Ascending aorta (tissue), 2 donors: ENCODE measurements around the gene CCDC57. TPM values are rescaled to one million over a fixed set of nuclear protein-coding genes. Genes with fewer than 3 reads are reported as not detected.

Experiments used
- DNase-seq, 2 donors: peaks; one replicate each; pipeline ENCODE4 v3.0.0-alpha.2; 2019; ENCODE audit warnings: low spot score in 2 of 2
- H3K27ac ChIP-seq, 2 donors: fragments of 200-600 bp; sonication (generic); one replicate each; pipeline ENCODE4 v1.5.1; 2016 to 2017; ENCODE audit warnings: mild to moderate bottlenecking in 1 of 2
- H3K27me3 ChIP-seq: fragments of 200-600 bp; sonication (generic); one replicate; pipeline ENCODE4 v1.5.1; 2017
- H3K36me3 ChIP-seq, 2 donors: fragments of 200-600 bp; sonication (generic); one replicate each; pipeline ENCODE4 v1.5.1; 2016
- H3K4me1 ChIP-seq, 2 donors: fragments of 200-600 bp; sonication (generic); one replicate each; pipeline ENCODE4 v1.5.1; 2016 to 2017; ENCODE audit warnings: mild to moderate bottlenecking in 1 of 2
- H3K4me3 ChIP-seq, 2 donors: fragments of 200-600 bp; sonication (generic); one replicate each; pipeline ENCODE4 v1.5.1; 2016 to 2017; ENCODE audit warnings: mild to moderate bottlenecking in 1 of 2
- H3K9me3 ChIP-seq, 2 donors: fragments of 200-600 bp; sonication (generic); one replicate each; pipeline ENCODE4 v1.5.1; 2016
- intact Hi-C: fragments of 100-400 bp; cut with DNase I; formaldehyde crosslinking; loops from one replicate; pipeline ENCODE4 v1.15.1; 2023
- total RNA-seq: library from RNA; depleted of rRNA; stranded (reverse); fragments of >200 nt; gene quantifications from one replicate; pipeline ENCODE4 v1.1.0, GENCODE V29; 2016
- TF ChIP-seq, protein P1 (sequence below), 3 experiments: fragments of 200-600 bp in 2 of 3; fragments of 450-650 bp in 1 of 3; sonication (generic) in 2 of 3; IDR thresholded peaks; one replicate each; pipeline ENCODE4 v1.5.1; 2016 to 2019; ENCODE audit warnings: antibody characterized with exemption in 3 of 3, mild to moderate bottlenecking in 1 of 3, moderate library complexity in 1 of 3

CCDC57 gene
- total RNA-seq, 1 donor from 2014 or later = 12.8 TPM

DNA sequence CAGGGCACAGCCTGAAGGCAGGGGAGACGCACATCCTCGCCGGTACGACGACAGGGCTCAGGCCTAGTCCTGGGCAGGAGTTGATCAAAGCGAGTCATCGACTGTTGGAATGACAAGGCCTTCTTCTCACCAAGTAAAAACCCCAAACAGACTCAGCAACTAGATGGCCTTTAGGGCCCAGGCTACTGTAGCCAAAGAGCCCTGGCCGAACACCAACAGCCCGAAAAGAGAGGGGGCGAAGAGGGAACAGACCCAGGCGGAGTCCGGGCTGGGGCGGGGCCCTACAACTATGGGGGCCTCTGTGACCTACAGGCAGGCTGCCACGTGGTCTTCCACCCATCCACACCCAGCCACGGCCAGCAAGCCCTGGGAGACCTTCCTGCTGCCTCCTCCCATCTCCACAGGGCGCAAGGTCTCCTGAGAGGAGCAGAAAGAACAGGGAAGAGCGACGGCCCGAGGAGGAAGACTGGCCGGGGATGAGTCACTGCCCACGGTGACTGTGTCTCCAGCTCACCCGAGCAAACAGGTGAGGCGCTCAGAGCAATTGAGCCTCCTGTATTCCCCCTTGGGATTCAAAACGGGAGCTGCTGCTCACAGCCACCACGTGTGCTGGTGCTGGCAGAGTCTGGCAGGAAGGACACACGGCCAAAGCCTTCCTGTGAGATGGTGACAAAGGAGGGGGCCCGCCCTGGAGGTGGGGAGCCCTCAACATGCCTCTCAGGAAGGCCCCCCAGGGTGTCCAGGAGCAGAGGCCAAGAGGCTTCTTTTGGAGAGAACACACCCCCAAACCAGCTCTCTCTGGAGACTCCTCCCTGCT lies 33.9 kb upstream of the CCDC57 start:
- no peak overlapping the region for H3K4me3 ChIP-seq
- H3K27me3 ChIP-seq = no peaks in the 10 kb centered on the region
- no peak for DNase-seq
- intact Hi-C loops = no loop called here
- TF ChIP-seq, protein P1, sequence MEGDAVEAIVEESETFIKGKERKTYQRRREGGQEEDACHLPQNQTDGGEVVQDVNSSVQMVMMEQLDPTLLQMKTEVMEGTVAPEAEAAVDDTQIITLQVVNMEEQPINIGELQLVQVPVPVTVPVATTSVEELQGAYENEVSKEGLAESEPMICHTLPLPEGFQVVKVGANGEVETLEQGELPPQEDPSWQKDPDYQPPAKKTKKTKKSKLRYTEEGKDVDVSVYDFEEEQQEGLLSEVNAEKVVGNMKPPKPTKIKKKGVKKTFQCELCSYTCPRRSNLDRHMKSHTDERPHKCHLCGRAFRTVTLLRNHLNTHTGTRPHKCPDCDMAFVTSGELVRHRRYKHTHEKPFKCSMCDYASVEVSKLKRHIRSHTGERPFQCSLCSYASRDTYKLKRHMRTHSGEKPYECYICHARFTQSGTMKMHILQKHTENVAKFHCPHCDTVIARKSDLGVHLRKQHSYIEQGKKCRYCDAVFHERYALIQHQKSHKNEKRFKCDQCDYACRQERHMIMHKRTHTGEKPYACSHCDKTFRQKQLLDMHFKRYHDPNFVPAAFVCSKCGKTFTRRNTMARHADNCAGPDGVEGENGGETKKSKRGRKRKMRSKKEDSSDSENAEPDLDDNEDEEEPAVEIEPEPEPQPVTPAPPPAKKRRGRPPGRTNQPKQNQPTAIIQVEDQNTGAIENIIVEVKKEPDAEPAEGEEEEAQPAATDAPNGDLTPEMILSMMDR (IDR thresholded peaks at IDR 0.05) = no peak
- peaks cover 82 to 89% of the 10 kb centered on the region in 2 donors for H3K36me3 ChIP-seq
- no peaks in the 10 kb centered on the region for H3K9me3 ChIP-seq
- H3K27ac ChIP-seq = peak overlapping the region; percentile 35 to 58
- peaks cover 16 to 28% of the 10 kb centered on the region in 2 donors for H3K4me1 ChIP-seq

DNA sequence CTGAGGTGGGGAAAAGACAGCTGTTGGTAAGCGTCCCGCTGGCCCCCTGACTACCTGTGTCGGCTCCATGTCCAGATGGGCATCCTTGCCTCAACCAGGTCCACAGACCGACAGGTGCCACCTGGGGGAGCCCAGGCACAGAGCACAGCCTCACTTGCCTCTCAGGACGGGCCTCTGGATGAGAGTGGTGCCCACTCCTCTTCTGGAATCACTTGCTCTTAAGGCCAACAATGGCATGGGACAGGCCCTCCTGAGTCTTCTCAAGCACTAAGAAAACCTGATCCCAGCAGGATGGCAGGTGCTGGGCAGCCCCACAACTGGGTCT lies 33.4 kb upstream of the CCDC57 start:
- intact Hi-C loops = no loop called here
- peaks cover 22 to 34% of the 10 kb centered on the region in 2 donors for H3K4me1 ChIP-seq

DNA sequence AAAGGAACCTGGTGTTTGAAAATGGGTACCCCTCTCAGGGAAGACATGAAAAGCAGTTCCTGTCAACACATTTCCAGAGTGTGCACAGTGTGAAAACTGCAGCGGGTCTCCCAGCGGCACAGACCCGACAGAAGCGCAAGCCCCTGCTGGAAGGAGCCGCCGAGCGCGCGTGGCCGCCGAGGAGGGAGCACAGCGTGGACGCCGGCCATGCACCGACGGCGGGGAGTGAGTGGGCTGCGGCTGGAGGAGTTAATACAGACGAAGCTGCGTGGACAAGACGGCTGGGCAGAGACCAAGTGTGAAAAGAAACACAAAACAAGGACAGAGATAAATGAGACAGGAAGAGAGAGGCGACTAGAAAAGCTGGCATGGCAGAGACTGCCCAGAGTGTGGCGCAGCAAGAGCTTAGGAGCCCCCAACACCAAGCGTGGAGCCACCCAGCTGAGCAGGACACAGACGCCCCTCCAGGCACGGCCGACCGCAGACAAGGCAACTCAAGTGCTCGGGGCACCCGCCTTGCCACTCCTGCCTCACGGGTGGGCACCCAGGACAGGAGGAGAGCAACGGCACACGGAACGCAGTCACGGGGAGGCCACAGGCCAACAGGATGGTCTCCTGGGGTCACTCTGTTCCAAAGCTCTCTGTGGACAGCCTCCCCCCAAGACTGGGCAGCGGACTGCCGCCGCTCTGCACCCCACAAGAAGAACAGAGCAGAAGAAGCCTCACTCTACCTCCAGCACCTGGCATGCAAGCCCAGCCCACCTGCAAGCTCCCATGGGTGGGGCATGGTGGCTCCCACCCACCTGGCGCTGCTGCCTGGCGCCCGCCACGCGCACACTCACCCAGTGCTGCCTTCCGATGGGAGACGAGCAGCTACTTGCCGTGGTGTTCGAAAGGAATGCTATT lies 32.7 kb upstream of the CCDC57 start:
- H3K4me3 ChIP-seq = no peak overlapping the region

More for the DNA sequence above, 33.4 kb upstream of the CCDC57 start:
- no peak overlapping the region for H3K4me3 ChIP-seq
- DNase-seq = no peak
- TF ChIP-seq, protein P1 (IDR thresholded peaks at IDR 0.05) = no peak
- peaks cover 80 to 84% of the 10 kb centered on the region in 2 donors for H3K36me3 ChIP-seq
- no peaks in the 10 kb centered on the region for H3K9me3 ChIP-seq
- no peaks in the 10 kb centered on the region for H3K27me3 ChIP-seq
- peak overlapping the region in 1 of 2 donors; percentile 58 for H3K27ac ChIP-seq

DNA sequence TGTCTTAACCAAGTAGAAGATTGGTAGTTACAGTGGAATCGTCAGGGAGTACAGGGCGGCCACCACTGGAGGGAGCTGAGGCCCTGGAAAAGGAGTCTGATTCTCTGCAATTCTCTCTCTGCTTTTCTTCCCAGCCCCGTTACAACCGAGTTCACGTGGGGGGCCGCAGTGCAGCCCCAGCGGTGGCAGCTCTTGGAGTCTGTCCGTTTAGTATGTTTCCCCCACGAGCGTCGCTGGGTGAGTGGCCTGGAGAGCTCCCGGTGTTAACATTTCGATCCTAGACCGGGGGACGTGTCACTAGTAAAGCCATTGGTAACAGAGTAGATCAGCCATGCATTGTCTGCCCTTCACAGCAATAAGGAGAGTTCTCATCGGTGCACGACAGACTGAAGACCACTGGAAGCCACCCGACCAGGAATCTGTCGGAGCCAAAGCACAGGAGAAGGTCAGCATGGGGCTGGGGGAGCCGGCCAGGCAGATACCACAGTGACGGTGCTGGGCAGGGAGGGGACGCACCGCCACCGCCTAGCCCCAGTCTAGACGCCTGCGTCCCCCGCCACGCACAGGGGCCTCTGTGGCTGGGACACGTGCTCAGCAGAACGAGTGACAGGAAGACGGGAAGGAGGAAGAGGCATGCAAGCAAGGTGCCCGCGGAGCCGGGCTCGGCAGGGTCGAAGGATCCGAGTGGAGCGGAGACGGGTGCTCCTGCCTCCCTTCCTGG lies 31.9 kb upstream of the CCDC57 start:
- Histone ChIP-seq H3K9me3 (no peaks in the 10 kb centered on the region), H3K36me3 (peaks cover 68 to 75% of the 10 kb centered on the region in 2 donors), H3K27me3 (no peaks in the 10 kb centered on the region), H3K27ac (no peak overlapping the region), H3K4me3 (no peak overlapping the region), H3K4me1 (peaks cover 33 to 47% of the 10 kb centered on the region in 2 donors)
- no peak for DNase-seq
- TF ChIP-seq, protein P1 (IDR thresholded peaks at IDR 0.05) = peak in 2 of 3 experiments; percentile 31 to 44
- intact Hi-C loops = loop anchor here (2.0 to 5.0 kb wide), 2 partner anchors 37 to 48 kb away; no protein-coding TSS in a partner anchor

More for the DNA sequence above, 32.7 kb upstream of the CCDC57 start:
- Histone ChIP-seq H3K9me3 (no peaks in the 10 kb centered on the region), H3K27me3 (no peaks in the 10 kb centered on the region), H3K27ac (no peak overlapping the region), H3K36me3 (peaks cover 74 to 77% of the 10 kb centered on the region in 2 donors), H3K4me1 (peaks cover 28 to 40% of the 10 kb centered on the region in 2 donors)
- TF ChIP-seq, protein P1 (IDR thresholded peaks at IDR 0.05) = no peak
- no peak for DNase-seq
- intact Hi-C loops = loop anchor here (2.0 kb wide), 1 partner anchor 47 kb away; no protein-coding TSS in a partner anchor
